Measurements from ENCODE around the gene PTBP3. TPM values are rescaled to one million over a fixed set of nuclear protein-coding genes. Genes with fewer than 3 reads are reported as not detected.

PTBP3 gene, protein sequence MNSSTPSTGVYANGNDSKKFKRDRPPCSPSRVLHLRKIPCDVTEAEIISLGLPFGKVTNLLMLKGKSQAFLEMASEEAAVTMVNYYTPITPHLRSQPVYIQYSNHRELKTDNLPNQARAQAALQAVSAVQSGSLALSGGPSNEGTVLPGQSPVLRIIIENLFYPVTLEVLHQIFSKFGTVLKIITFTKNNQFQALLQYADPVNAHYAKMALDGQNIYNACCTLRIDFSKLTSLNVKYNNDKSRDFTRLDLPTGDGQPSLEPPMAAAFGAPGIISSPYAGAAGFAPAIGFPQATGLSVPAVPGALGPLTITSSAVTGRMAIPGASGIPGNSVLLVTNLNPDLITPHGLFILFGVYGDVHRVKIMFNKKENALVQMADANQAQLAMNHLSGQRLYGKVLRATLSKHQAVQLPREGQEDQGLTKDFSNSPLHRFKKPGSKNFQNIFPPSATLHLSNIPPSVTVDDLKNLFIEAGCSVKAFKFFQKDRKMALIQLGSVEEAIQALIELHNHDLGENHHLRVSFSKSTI
- 37.0 and 45.3 TPM in 2 replicates for total RNA-seq

DNA sequence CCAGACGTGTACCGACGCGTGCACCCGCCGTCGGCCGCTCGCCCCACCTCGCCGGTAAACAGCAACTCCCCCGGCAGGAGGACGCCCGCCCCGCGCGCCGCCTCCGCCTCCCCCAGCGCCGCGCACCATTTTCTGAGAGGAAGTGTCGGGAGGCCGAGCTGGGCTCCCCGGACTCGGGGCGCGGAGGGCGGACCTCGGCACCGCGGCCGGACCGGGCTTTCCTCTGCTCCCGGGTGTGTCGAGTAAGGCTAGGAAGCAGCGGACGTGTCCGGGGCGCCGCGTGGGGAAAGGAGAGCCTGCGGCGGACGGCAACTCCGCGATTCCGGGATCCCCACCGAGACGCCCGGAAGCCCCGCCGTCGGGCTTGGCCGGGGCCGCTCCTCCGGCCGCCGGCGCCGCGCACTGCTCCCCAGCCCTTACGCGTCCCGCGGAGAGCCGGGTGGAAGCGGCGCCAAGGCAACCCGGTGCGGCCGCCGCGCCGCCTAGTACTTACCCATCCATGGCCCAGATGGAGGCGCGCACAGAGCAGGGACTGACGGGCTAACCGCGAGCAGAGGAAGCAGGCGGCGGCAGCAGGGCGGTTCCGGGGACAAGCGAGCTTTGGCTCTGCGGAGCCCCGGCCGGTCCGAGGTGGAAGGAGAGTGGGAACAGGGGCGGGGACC is at the start of gene PTBP3:
PTBP3 (minus strand) TSS at position 643 of the 662 bp plus-strand sequence. CDS start 35,754 bp downstream, outside the sequence.

DNA sequence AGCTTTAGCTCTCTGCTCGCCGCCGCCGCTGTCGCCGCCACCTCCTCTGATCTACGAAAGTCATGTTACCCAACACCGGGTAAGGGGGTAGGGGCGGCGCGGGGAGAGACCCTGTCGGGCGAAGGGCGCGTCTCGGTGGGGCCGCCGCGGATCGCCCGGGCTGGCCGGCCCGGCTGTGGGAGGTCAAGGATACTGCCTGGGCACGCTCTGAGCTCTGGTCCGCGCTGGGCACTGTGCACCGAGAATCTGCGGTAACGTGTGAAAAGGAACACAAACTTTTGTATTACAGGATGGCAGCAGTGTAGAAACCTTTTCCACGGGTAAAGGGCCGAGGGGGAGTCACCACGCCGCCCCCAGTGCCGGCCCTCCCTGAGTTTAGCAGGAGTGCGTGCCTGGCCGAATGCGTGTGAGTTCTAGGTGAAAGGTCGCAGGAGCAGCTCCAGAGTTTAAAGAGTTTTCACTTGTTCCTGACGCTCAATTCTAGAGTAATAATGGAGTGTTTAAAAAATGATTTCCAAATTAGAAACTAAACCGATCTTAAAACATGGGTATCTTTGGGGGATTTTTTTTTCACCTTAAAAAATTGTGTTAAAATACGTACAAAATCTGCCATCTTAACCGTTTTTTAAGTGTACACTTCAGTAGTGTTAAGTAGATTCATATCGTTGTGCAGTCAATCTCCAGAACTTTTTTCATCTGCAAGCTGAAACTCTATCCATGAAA is 46.8 kb upstream of the PTBP3 start, which contains the start of gene HSDL2:
HSDL2 (plus strand) TSS at position 7 of the 723 bp plus-strand sequence; CDS start at position 63, 56 bp downstream.

DNA sequence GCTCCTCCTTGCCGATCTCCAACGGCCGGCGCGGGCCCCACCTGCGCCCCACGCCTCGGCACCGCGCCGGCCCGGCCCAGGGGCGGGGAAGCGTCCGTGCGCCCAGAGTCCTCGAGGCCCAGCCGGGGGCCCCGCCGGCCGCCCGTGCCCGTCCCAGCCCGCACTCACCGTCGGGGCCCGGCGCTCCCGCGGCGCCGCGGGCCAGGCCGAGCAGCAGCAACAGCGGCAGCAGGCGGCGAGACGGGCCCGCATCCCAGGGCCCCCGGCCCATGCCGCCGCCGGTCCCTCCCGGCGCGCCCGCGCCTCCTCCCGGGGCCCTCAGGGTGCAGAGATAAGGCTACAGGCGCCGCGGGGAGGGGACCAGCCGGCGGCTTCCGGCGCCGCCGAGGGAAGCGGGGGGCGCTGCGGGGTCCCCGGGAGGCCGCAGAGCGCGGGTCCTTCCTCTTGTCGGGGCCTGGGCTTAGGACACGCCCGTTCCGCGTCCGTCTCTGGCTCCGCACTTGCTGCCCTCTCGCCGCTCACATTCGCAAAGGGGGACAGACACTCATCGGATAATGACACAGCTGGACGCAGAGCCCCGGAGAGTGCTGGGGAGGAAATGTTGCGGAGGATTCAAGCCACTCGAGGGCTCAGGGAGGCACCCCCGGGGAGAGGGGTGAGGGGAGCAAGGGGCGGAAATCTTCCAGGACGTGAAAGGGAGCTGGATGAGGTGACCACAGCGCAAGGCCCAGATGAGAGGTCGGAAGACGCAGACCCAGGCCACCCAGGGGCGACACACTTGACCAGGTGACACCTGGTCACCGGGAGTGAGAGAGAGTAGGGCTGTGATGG is 158.2 kb downstream of the PTBP3 start, which contains the start of gene SUSD1:
SUSD1 (minus strand) TSS at position 333 of the 831 bp plus-strand sequence; CDS start at position 271, 62 bp downstream.

Small RNA genes within 50 kb of the gene (small RNA-seq; reads per million reads assigned to genes)
- gene RF00019 (not detected), gene RN7SL430P (not detected), gene RN7SL57P (not detected), gene RNA5SP295 (not detected)

Other genes starting within 250 kb of the PTBP3 start
- gene SUSD1, start 158.3 kb downstream of the PTBP3 start, total RNA-seq, result 15.4 and 17.0 TPM in 2 replicates
- gene HSDL2, start 46.5 kb upstream of the PTBP3 start, total RNA-seq, result 25.1 and 34.4 TPM in 2 replicates
- gene KIAA1958, start 153.2 kb upstream of the PTBP3 start, total RNA-seq, result 4.4 and 5.0 TPM in 2 replicates

All from hair follicle dermal papilla cell (primary cell).